ENCODE measurements around the gene VWA5B2. TPM values are rescaled to one million over a fixed set of nuclear protein-coding genes. Genes with fewer than 3 reads are reported as not detected.
A peak's percentile ranks its signal among the peaks of the same experiment; 100 is the strongest.

Gene VWA5B2
- 10 to 100 TPM in 1 of 4 donors, 1 to 10 TPM in 3; 1.4 to 15.3 (median 2.5) TPM for polyA plus RNA-seq
- long read RNA-seq, donor 1: 0 reads
- long read RNA-seq, donor 2: 0 reads
- long read RNA-seq, donor 3, partial matches to known transcripts: 31 of 36 reads
- long read RNA-seq, donor 3, other reads (novel, unspliced or antisense): 5 of 36 reads
- long read RNA-seq, donor 4: 0 reads
- long read RNA-seq, donor 5, partial matches to known transcripts: 50 of 56 reads
- long read RNA-seq, donor 5, other reads (novel, unspliced or antisense): 6 of 56 reads
- long read RNA-seq, donor 6, partial matches to known transcripts: 33 of 47 reads
- long read RNA-seq, donor 6, other reads (novel, unspliced or antisense): 14 of 47 reads
- long read RNA-seq, donor 7: 0 reads
- long read RNA-seq, donor 8: 0 reads
- long read RNA-seq, donor 9, partial matches to known transcripts: 16 of 16 reads
- long read RNA-seq, donor 9, other reads (novel, unspliced or antisense): 0 of 16 reads
- long read RNA-seq, donor 10, partial matches to known transcripts: 33 of 47 reads
- long read RNA-seq, donor 10, other reads (novel, unspliced or antisense): 14 of 47 reads

DNA sequence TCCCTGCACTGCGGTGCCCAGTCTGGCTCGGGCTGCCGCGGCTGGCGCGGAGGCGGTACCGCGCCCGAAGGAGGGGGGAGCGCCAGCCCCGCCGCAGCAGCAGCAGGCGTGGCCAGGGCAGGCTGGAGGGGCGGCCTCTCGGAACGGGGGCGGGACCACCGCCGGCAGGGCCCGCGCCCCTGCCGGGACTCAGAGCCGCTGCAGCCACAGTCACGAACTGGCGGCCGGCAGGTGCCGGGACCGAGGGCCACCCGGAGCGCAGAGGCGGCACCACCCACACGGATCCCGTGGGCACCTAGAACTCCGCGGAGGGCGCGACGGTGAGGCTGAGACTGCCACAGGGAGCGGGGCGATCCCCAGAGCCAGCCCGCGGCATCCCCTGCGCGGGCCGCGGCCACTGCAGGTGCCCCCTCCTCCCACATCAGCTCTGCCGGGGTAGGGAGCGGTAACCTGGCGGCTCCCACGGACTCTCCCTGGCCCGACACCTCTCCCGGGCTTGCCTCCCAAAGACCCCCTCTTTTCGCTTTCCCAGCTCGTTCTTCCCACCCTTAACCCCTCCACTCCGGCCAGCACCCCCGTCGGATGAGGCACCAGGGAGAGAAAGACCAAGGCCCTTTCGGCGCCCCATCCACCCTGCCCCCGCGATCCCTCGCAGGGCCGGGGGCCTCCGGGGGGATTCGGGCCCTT lies at the start of gene VWA5B2:
Gene VWA5B2 (plus strand): TSS at position 192 of the 687 bp plus-strand sequence. CDS start 944 bp downstream, outside the sequence.
- Histone ChIP-seq H3K9me3 (ENCODE audit: control insufficient read depth in 2 of 2, insufficient read depth in 1 of 2, low read depth in 1 of 2, low read length in 1 of 2) (no peaks in the 10 kb centered on the region), H3K4me3 (ENCODE audit: low read depth in 1 of 3, low read length in 3 of 3) (peak within 1 kb of the TSS; percentile 4 to 43 (median 40)), H3K4me1 (ENCODE audit: control insufficient read depth in 3 of 3, insufficient read depth in 2 of 3, low read depth in 1 of 3, low read length in 2 of 3) (peaks cover 0 to 5% (median 0%) of the 10 kb centered on the region in 3 donors), H3K27me3 (ENCODE audit: control insufficient read depth in 3 of 3, insufficient read depth in 3 of 3, low read length in 3 of 3) (peaks cover 0 to 61% (median 27%) of the 10 kb centered on the region in 3 donors), H3K36me3 (ENCODE audit: control insufficient read depth in 3 of 3, insufficient read depth in 2 of 3, low read depth in 1 of 3, low read length in 3 of 3) (peaks cover 0 to 2% (median 0%) of the 10 kb centered on the region in 3 donors), H3K27ac (ENCODE audit: low read depth in 1 of 3, low read length in 2 of 3) (peak within 1 kb of the TSS in 1 of 3 donors; percentile 33)
- DNase-seq: peak; percentile 15 to 70
- no peak for FAIRE-seq
- 0 to 1% (median 1%) methylated on average over 24 to 66 of the region's 66 CpGs for WGBS, 3 donors

DNA sequence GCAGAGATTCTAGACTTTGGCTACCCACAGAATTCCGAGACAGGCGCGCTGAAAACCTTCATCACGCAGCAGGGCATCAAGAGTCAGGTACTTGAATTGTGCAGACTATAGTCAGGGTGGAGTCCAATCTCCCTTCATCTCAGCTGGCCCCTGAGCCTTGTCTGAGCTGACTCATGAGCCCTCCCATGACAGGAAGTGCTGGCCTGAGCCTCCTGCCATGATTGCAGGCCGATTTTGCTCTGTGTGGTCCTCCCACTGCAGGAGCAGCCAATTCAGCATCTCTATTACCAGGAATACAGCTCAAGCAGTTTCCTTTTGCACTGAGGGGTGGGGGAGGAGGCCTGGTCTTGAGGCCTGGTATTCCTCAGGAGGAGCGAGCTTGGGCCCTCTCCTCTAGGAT lies 49.2 kb upstream of the VWA5B2 start:
- no peaks in the 10 kb centered on the region for H3K27me3 ChIP-seq (ENCODE audit: control insufficient read depth in 3 of 3, insufficient read depth in 3 of 3, low read length in 3 of 3)
- no peak overlapping the region for H3K27ac ChIP-seq (ENCODE audit: low read depth in 1 of 3, low read length in 2 of 3)
- FAIRE-seq (no peak), DNase-seq (no peak)
- no peak overlapping the region for H3K4me3 ChIP-seq (ENCODE audit: low read depth in 1 of 3, low read length in 3 of 3)
- peaks cover 9 to 37% (median 12%) of the 10 kb centered on the region in 3 donors for H3K4me1 ChIP-seq (ENCODE audit: control insufficient read depth in 3 of 3, insufficient read depth in 2 of 3, low read depth in 1 of 3, low read length in 2 of 3)
- 91 to 94% (median 94%) methylated on average over 6 of the region's 6 CpGs for WGBS, 3 donors
- H3K9me3 ChIP-seq (ENCODE audit: control insufficient read depth in 2 of 2, insufficient read depth in 1 of 2, low read depth in 1 of 2, low read length in 1 of 2): no peaks in the 10 kb centered on the region
- H3K36me3 ChIP-seq (ENCODE audit: control insufficient read depth in 3 of 3, insufficient read depth in 2 of 3, low read depth in 1 of 3, low read length in 3 of 3): peaks cover 20 to 82% (median 29%) of the 10 kb centered on the region in 3 donors

DNA sequence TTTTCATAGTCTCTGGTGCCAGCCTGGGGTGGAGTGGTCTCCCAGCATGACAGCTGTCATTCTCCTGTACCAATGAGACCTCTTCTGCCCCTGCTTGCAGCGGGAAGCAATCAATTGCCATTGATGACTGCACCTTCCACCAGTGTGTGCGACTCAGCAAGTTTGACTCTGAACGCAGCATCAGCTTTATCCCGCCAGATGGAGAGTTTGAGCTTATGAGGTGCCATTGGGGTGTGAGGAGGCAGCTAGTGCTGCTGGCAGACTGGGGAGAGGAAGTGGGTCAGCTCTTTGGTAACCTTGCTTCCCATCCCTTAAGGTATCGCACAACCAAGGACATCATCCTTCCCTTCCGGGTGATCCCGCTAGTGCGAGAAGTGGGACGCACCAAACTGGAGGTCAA lies 47.8 kb upstream of the VWA5B2 start:
- H3K27me3 ChIP-seq (ENCODE audit: control insufficient read depth in 3 of 3, insufficient read depth in 3 of 3, low read length in 3 of 3): no peaks in the 10 kb centered on the region
- no peak overlapping the region for H3K4me3 ChIP-seq (ENCODE audit: low read depth in 1 of 3, low read length in 3 of 3)
- FAIRE-seq (no peak), DNase-seq (no peak)
- no peaks in the 10 kb centered on the region for H3K9me3 ChIP-seq (ENCODE audit: control insufficient read depth in 2 of 2, insufficient read depth in 1 of 2, low read depth in 1 of 2, low read length in 1 of 2)
- 96 to 99% (median 98%) methylated on average over 9 of the region's 9 CpGs for WGBS, 3 donors
- H3K27ac ChIP-seq (ENCODE audit: low read depth in 1 of 3, low read length in 2 of 3): no peak overlapping the region
- H3K4me1 ChIP-seq (ENCODE audit: control insufficient read depth in 3 of 3, insufficient read depth in 2 of 3, low read depth in 1 of 3, low read length in 2 of 3): peaks cover 6 to 32% (median 9%) of the 10 kb centered on the region in 3 donors
- peaks cover 20 to 81% (median 29%) of the 10 kb centered on the region in 3 donors for H3K36me3 ChIP-seq (ENCODE audit: control insufficient read depth in 3 of 3, insufficient read depth in 2 of 3, low read depth in 1 of 3, low read length in 3 of 3)

DNA sequence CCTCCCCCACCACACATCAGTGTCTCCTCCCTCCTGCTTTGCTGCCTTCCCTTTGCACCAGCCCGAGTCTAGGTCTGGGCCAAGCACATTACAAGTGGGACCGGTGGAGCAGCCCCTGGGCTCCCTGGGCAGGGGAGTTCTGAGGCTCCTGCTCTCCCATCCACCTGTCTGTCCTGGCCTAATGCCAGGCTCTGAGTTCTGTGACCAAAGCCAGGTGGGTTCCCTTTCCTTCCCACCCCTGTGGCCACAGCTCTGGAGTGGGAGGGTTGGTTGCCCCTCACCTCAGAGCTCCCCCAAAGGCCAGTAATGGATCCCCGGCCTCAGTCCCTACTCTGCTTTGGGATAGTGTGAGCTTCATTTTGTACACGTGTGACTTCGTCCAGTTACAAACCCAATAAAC lies 45.7 kb upstream of the VWA5B2 start:
- FAIRE-seq (no peak), DNase-seq (no peak)
- H3K27me3 ChIP-seq (ENCODE audit: control insufficient read depth in 3 of 3, insufficient read depth in 3 of 3, low read length in 3 of 3): no peaks in the 10 kb centered on the region
- no peaks in the 10 kb centered on the region for H3K9me3 ChIP-seq (ENCODE audit: control insufficient read depth in 2 of 2, insufficient read depth in 1 of 2, low read depth in 1 of 2, low read length in 1 of 2)
- WGBS, 3 donors: 75 to 87% (median 83%) methylated on average over 5 of the region's 5 CpGs
- H3K4me3 ChIP-seq (ENCODE audit: low read depth in 1 of 3, low read length in 3 of 3): no peak overlapping the region
- no peak overlapping the region for H3K27ac ChIP-seq (ENCODE audit: low read depth in 1 of 3, low read length in 2 of 3)
- H3K4me1 ChIP-seq (ENCODE audit: control insufficient read depth in 3 of 3, insufficient read depth in 2 of 3, low read depth in 1 of 3, low read length in 2 of 3): peaks cover 0 to 24% (median 5%) of the 10 kb centered on the region in 3 donors
- peaks cover 20 to 74% (median 24%) of the 10 kb centered on the region in 3 donors for H3K36me3 ChIP-seq (ENCODE audit: control insufficient read depth in 3 of 3, insufficient read depth in 2 of 3, low read depth in 1 of 3, low read length in 3 of 3)

DNA sequence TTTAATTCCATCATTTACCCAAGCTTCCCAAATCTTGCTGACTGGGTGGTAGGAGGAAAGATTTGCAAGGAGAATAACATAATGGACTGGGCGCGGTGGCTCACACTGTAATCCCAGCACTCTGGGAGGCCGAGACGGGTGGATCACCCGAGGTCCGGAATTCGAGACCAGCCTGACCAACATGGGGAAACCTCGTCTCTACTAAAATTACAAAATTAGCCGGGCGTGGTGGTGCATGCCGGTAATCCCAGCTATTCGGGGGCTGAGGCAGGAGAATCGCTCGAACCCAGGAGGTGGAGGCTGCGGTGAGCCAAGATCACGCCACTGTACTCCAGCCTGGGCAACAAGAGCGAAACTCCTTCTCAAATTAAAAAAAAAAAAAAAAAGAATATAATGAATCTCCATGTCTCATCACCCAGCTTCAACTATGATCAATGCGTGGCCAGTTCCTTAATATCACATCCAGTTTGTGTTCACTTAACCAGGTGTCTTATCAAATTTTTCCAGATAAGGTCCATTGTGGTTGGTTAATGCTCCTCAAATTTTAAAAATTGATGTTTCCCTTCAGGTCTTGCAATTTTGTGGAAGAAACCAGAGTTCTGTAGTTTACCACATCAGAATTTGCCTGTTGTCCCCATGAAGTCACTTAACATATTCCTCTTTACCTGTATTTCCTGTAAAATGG lies 44.7 kb upstream of the VWA5B2 start:
- peaks cover 24 to 74% (median 28%) of the 10 kb centered on the region in 3 donors for H3K36me3 ChIP-seq (ENCODE audit: control insufficient read depth in 3 of 3, insufficient read depth in 2 of 3, low read depth in 1 of 3, low read length in 3 of 3)
- FAIRE-seq (no peak), DNase-seq (no peak)
- H3K27me3 ChIP-seq (ENCODE audit: control insufficient read depth in 3 of 3, insufficient read depth in 3 of 3, low read length in 3 of 3): no peaks in the 10 kb centered on the region
- H3K27ac ChIP-seq (ENCODE audit: low read depth in 1 of 3, low read length in 2 of 3): peak overlapping the region in 1 of 3 donors; percentile 85
- H3K4me1 ChIP-seq (ENCODE audit: control insufficient read depth in 3 of 3, insufficient read depth in 2 of 3, low read depth in 1 of 3, low read length in 2 of 3): peaks cover 0 to 19% (median 5%) of the 10 kb centered on the region in 3 donors
- no peaks in the 10 kb centered on the region for H3K9me3 ChIP-seq (ENCODE audit: control insufficient read depth in 2 of 2, insufficient read depth in 1 of 2, low read depth in 1 of 2, low read length in 1 of 2)
- H3K4me3 ChIP-seq (ENCODE audit: low read depth in 1 of 3, low read length in 3 of 3): no peak overlapping the region
- WGBS, 3 donors: 95 to 96% (median 95%) methylated on average over 18 of the region's 18 CpGs

DNA sequence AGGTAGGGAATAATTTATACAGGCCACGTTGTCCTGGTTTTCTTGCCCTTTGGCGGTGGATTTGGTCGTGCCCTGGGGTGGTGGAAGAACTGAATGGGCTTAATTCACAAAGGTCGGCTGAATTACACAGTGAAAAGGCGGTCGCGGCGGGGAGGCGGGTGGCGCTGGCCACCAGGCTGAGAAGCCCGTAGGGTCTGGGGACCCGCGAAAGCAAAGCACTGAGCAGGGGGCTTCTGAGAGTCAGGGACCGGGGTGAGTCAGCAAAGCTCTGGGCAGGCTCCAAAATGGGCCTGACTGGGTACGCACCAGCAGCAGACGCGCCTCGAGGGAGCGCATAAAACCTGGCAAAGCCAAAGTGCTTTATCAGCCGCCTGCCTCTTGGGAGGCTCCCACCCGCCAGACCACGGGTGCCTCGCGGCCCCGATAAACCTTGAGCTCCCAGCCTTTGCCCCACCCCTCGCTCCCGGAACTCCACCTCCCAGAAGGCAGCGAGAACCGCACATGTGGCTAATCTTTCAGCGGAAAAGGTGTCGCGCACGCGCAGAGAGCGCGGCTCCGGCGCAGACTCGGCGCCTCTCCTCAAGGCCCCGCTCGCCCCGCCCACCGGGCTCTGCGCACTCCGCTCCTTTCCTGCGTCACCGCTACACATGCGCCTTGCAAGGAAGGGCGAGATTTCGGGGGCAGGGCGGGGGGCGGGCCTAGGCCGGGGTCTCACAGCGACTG lies 43.8 kb upstream of the VWA5B2 start:
- peak overlapping the region; percentile 37 to 91 (median 85) for H3K27ac ChIP-seq (ENCODE audit: low read depth in 1 of 3, low read length in 2 of 3)
- peak; percentile 100 for DNase-seq
- no peaks in the 10 kb centered on the region for H3K9me3 ChIP-seq (ENCODE audit: control insufficient read depth in 2 of 2, insufficient read depth in 1 of 2, low read depth in 1 of 2, low read length in 1 of 2)
- no peak for FAIRE-seq
- peaks cover 0 to 19% (median 5%) of the 10 kb centered on the region in 3 donors for H3K4me1 ChIP-seq (ENCODE audit: control insufficient read depth in 3 of 3, insufficient read depth in 2 of 3, low read depth in 1 of 3, low read length in 2 of 3)
- H3K27me3 ChIP-seq (ENCODE audit: control insufficient read depth in 3 of 3, insufficient read depth in 3 of 3, low read length in 3 of 3): no peaks in the 10 kb centered on the region
- WGBS, 3 donors: 2 to 4% (median 3%) methylated on average over 52 to 55 of the region's 55 CpGs
- peaks cover 23 to 69% (median 29%) of the 10 kb centered on the region in 3 donors for H3K36me3 ChIP-seq (ENCODE audit: control insufficient read depth in 3 of 3, insufficient read depth in 2 of 3, low read depth in 1 of 3, low read length in 3 of 3)
- H3K4me3 ChIP-seq (ENCODE audit: low read depth in 1 of 3, low read length in 3 of 3): peak overlapping the region; percentile 79 to 96 (median 87)

DNA sequence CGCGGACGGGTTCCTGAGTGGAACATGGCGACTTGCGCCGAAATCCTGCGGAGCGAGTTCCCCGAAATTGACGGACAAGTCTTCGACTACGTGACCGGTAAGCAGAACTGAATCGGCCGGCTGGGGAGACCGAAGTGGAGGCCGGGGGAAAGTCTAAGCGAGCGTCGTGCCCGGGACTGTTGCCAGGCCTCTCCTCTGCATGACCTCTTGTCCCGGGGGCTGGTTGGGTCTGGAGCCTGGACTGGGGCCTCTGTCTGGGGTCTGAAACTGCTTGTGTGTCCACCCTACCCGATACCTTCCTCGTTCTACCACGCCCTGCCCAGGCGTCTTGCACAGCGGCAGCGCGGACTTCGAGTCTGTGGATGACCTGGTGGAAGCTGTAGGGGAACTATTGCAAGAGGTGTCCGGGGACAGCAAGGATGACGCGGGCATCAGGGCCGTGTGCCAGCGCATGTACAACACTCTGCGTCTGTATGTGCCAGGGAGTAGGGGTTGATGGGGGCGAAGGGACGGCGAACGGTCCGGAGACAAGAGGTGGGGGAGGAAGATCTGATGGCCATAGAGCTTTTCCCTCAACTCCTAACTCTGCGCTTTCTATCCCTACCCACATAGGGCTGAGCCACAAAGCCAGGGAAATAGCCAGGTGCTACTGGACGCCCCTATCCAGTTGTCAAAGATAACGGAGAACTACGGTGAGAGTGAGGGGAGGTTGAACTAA lies 43.0 kb upstream of the VWA5B2 start, which contains the start of gene ABCF3:
Gene ABCF3 (plus strand): TSS at position 16 of the 718 bp plus-strand sequence. CDS start 9 bp downstream, at position 25.
- H3K4me3 ChIP-seq (ENCODE audit: low read depth in 1 of 3, low read length in 3 of 3): peak within 1 kb of the TSS; percentile 79 to 96 (median 87)
- FAIRE-seq (no peak), DNase-seq (peak in 1 of 2 donors; percentile 71)
- H3K9me3 ChIP-seq (ENCODE audit: control insufficient read depth in 2 of 2, insufficient read depth in 1 of 2, low read depth in 1 of 2, low read length in 1 of 2): no peaks in the 10 kb centered on the region
- H3K4me1 ChIP-seq (ENCODE audit: control insufficient read depth in 3 of 3, insufficient read depth in 2 of 3, low read depth in 1 of 3, low read length in 2 of 3): peaks cover 0 to 19% (median 5%) of the 10 kb centered on the region in 3 donors
- 1% methylated on average over 45 of the region's 45 CpGs for WGBS, 3 donors
- H3K27me3 ChIP-seq (ENCODE audit: control insufficient read depth in 3 of 3, insufficient read depth in 3 of 3, low read length in 3 of 3): no peaks in the 10 kb centered on the region
- peaks cover 16 to 67% (median 25%) of the 10 kb centered on the region in 3 donors for H3K36me3 ChIP-seq (ENCODE audit: control insufficient read depth in 3 of 3, insufficient read depth in 2 of 3, low read depth in 1 of 3, low read length in 3 of 3)
- H3K27ac ChIP-seq (ENCODE audit: low read depth in 1 of 3, low read length in 2 of 3): peak within 1 kb of the TSS; percentile 56 to 91 (median 85)

Measured in small intestine (tissue), 16 donors.